K562 (cell line): ENCODE data around the gene INHA. TPM values are rescaled to one million over a fixed set of nuclear protein-coding genes. Genes with fewer than 3 reads are reported as not detected.

Experiments
- ATAC-seq: fragments of 200-7000 bp; cut with Tn5 transposase; 3 replicates; pipeline ENCODE4 v1.9.1; 2020; ENCODE audit warnings: moderate library complexity
- BruUV-seq: library from RNA; stranded (reverse); fragments of 400-500 nt; replicated peaks from 2 replicates; lab custom pipeline; 2021; lab: Mats Ljungman, UMichigan
- CTCF ChIA-PET: fragments of 300-600 bp; formaldehyde crosslinking; extraction: SDS; loops from one replicate; lab custom pipeline; 2021; ENCODE audit warnings: low intra/inter-chr PET ratio; lab: Yijun Ruan, JAX
- POLR2A ChIA-PET: fragments of 300-600, 350-650 bp; sonication (Branson Sonifier 250); formaldehyde crosslinking; extraction: SDS; loops from one replicate; lab custom pipeline; 2021; ENCODE audit warnings: antibody characterized with exemption, inconsistent platforms; lab: Yijun Ruan, JAX
- DNase-seq, 4 experiments: peaks; one replicate each; pipeline versions ENCODE4 v3.0.0 to v3.0.0-alpha.2; 2011 to 2018; ENCODE audit warnings: low spot score in 3 of 4, mixed read lengths in 3 of 4; ENCODE audit errors: extremely low read depth in 1 of 4
- FAIRE-seq: peaks from 2 replicates; lab custom pipeline; 2011; peaks lifted over from hg19 to GRCh38; lab: Jason Lieb, UNC
- H2AFZ ChIP-seq: 2 replicates; pipeline ENCODE4 v1.6.0; 2011; ENCODE audit warnings: low read depth, low read length, control low read depth, inconsistent platforms
- H3K27ac ChIP-seq: fragments of 200-600 bp; 3 replicates; pipeline ENCODE4 v1.8.0; 2011; ENCODE audit warnings: low read depth, mild to moderate bottlenecking, control low read depth, inconsistent platforms, low read length, moderate library complexity, mixed read lengths; ENCODE audit errors: extremely low read depth
- H3K27me3 ChIP-seq, 2 experiments: fragments of 300-600 bp in 1 of 2; 2 replicates in 1 of 2; 3 replicates in 1 of 2; pipeline versions ENCODE4 v1.6.0 to v1.8.0; 2011; ENCODE audit warnings: inconsistent platforms in 2 of 2, low read length in 2 of 2, mild to moderate bottlenecking in 1 of 2, mixed read lengths in 1 of 2, moderate library complexity in 1 of 2; ENCODE audit not compliant: control insufficient read depth in 2 of 2, insufficient read depth in 2 of 2
- H3K36me3 ChIP-seq: fragments of 300-600 bp; 3 replicates; pipeline ENCODE4 v1.8.0; 2011; ENCODE audit warnings: mild to moderate bottlenecking, low read length, inconsistent platforms; ENCODE audit not compliant: control insufficient read depth, insufficient read depth
- H3K4me1 ChIP-seq, 2 experiments: fragments of 200-600 bp in 1 of 2; replicated peaks in 1 of 2; 2 replicates in 1 of 2; 3 replicates in 1 of 2; pipeline versions ENCODE4 v1.5.1 to v1.8.0; 2011; ENCODE audit warnings: inconsistent platforms in 2 of 2, low read length in 2 of 2, mild to moderate bottlenecking in 1 of 2, mixed read lengths in 1 of 2, moderate library complexity in 1 of 2; ENCODE audit not compliant: control insufficient read depth in 2 of 2, insufficient read depth in 2 of 2
- H3K4me2 ChIP-seq: 2 replicates; pipeline ENCODE4 v1.6.1; 2011; ENCODE audit warnings: low read length, control low read depth, inconsistent platforms, mixed read lengths; ENCODE audit not compliant: insufficient read depth
- H3K4me3 ChIP-seq: fragments of 200-600 bp; sonication (generic), shearing (Covaris generic); 2 replicates; pipeline ENCODE4 v1.5.1; 2016; ENCODE audit warnings: control low read depth, inconsistent platforms
- H3K79me2 ChIP-seq: fragments of 200-600 bp; 3 replicates; pipeline ENCODE4 v1.8.0; 2011; ENCODE audit warnings: low read length, inconsistent platforms; ENCODE audit not compliant: control insufficient read depth, insufficient read depth
- H3K9ac ChIP-seq, 2 experiments: 2 replicates each; pipeline versions ENCODE4 v1.6.0 to v1.6.1; 2011; ENCODE audit warnings: low read depth in 2 of 2, low read length in 2 of 2, control low read depth in 1 of 2, inconsistent platforms in 1 of 2, mild to moderate bottlenecking in 1 of 2, mixed read lengths in 1 of 2; ENCODE audit not compliant: insufficient read depth in 1 of 2
- H3K9me1 ChIP-seq: one replicate; pipeline ENCODE4 v1.6.0; 2011; ENCODE audit warnings: inconsistent platforms, mild to moderate bottlenecking, low read length, moderate library complexity; ENCODE audit not compliant: control insufficient read depth, insufficient read depth
- H3K9me3 ChIP-seq: replicated peaks from 2 replicates; pipeline ENCODE4 v1.5.1; 2011; ENCODE audit warnings: low read depth, low read length, inconsistent platforms; ENCODE audit not compliant: control insufficient read depth, insufficient read depth
- H4K20me1 ChIP-seq: replicated peaks from 2 replicates; pipeline ENCODE4 v1.6.1; 2011; ENCODE audit warnings: low read length, inconsistent platforms, mixed read lengths; ENCODE audit not compliant: control insufficient read depth, insufficient read depth
- NONO ChIP-seq, 2 experiments: fragments of 200-400 bp in 1 of 2; fragments of 450-650 bp in 1 of 2; formaldehyde crosslinking in 1 of 2; IDR thresholded peaks; 2 replicates each; pipeline ENCODE4 v1.6.1; 2017; ENCODE audit warnings: low read depth in 2 of 2, mild to moderate bottlenecking in 2 of 2, moderate library complexity in 2 of 2, low read length in 1 of 2
- POLR2A ChIP-seq: fragments of 450-650 bp; conservative IDR thresholded peaks from 2 replicates; pipeline ENCODE4 v1.6.1; 2016
- RREB1 ChIP-seq: fragments of 250-450 bp; sonication (Bioruptor Pico); IDR thresholded peaks from 2 replicates; pipeline ENCODE4 v1.4.0; 2020
- SIN3B ChIP-seq: fragments of 450-650 bp; IDR thresholded peaks from 2 replicates; pipeline ENCODE4 v1.6.1; 2017; ENCODE audit warnings: low read depth, mild to moderate bottlenecking, moderate library complexity
- ZNF57 ChIP-seq: fragments of 450-650 bp; formaldehyde crosslinking; IDR thresholded peaks from 2 replicates; pipeline ENCODE4 v1.4.0; 2020; ENCODE audit warnings: mild to moderate bottlenecking, moderate library complexity
- WGBS: fragments of 100-300 bp; shearing (Covaris generic); methylation state at CpG from one replicate; pipeline ENCODE4 v1.1.6; 2016; ENCODE audit warnings: low coverage, mixed read lengths; ENCODE audit not compliant: insufficient coverage; ENCODE audit errors: missing lambda C conversion rate; 5-methylcytosine and 5-hydroxymethylcytosine counted together
- in situ Hi-C: fragments of 300-500 bp; cut with MboI; formaldehyde crosslinking; loops from 4 replicates; pipeline ENCODE4 v1.15.0; 2018; ENCODE audit warnings: inconsistent platforms, mixed read lengths
- intact Hi-C: fragments of 100-400 bp; cut with micrococcal nuclease; formaldehyde crosslinking; loops from 2 replicates; pipeline ENCODE4 v1.14.2; 2022
- polyA plus RNA-seq, 8 experiments: library from polyadenylated mRNA; depleted of rRNA in 4 of 8; stranded (reverse) in 5 of 8; unstranded in 3 of 8; fragments of >200 nt; fragmentation: Nextera tagmentation in 2 of 8; fragmentation: Illumina TruSeq in 1 of 8; extraction: Ambion mirVana in 2 of 8; extraction: Trizol in 1 of 8; gene quantifications; 2 replicates each; pipeline versions ENCODE4 v1.2.1 to v1.2.3, GENCODE V29; 2011 to 2014; ENCODE audit warnings: inconsistent platforms in 1 of 8, missing spikeins in 1 of 8
- total RNA-seq, 7 experiments: library from RNA; depleted of rRNA in 6 of 7; stranded (reverse); fragments of >200 nt in 6 of 7; fragmentation: Illumina TruSeq in 2 of 7; extraction: Trizol in 2 of 7; gene quantifications; 2 replicates each; pipeline versions ENCODE4 v1.2.1 to v1.2.3, GENCODE V29; 2011 to 2021; ENCODE audit warnings: low replicate concordance in 1 of 7
- TF ChIP-seq, protein P1 (sequence below): fragments of 450-650 bp; IDR thresholded peaks from 2 replicates; pipeline ENCODE4 v1.6.1; 2018; ENCODE audit not compliant: partially characterized antibody
- TF ChIP-seq, protein P2 (sequence below): fragments of 450-650 bp; conservative IDR thresholded peaks from 2 replicates; pipeline ENCODE4 v1.6.1; 2016; ENCODE audit warnings: missing genetic modification characterization, low read depth, mild to moderate bottlenecking, control low read depth, missing compliant biosample characterization

Gene INHA
- total and polyA plus RNA-seq, 9 of the 15 experiments (the other 6 are each of a cell fraction or from before 2014, with no cell fraction given): 0.07 to 1.9 (median 0.40) TPM

GRCh38 chr2:219613461-219614070 is 41.5 kb downstream of the INHA start:
- intact Hi-C loops: no loop called here
- no TSS peak for BruUV-seq
- Histone ChIP-seq H3K4me3 (no peak overlapping the region), H4K20me1 (no peaks in the 10 kb centered on the region; the same call in 1 of the 2 replicates), H3K9ac (no peak overlapping the region), H3K27ac (no peak overlapping the region), H3K9me3 (no peaks in the 10 kb centered on the region), H3K9me1 (no peaks in the 10 kb centered on the region), H3K4me1 (peaks cover 0 to 15% of the 10 kb centered on the region in 2 experiments; a peak in 2 of 5 replicates), H3K79me2 (no peaks in the 10 kb centered on the region), H3K4me2 (no peak overlapping the region), H3K36me3 (no peaks in the 10 kb centered on the region), H3K27me3 (no peaks in the 10 kb centered on the region), H2AFZ (no peak overlapping the region)
- 89% methylated on average over 5 of the region's 11 CpGs for WGBS
- ChIA-PET CTCF (no interaction called here), POLR2A (no interaction called here)
- FAIRE-seq (no peak), DNase-seq (no peak), ATAC-seq (no peak)
- TF ChIP-seq, protein P1, sequence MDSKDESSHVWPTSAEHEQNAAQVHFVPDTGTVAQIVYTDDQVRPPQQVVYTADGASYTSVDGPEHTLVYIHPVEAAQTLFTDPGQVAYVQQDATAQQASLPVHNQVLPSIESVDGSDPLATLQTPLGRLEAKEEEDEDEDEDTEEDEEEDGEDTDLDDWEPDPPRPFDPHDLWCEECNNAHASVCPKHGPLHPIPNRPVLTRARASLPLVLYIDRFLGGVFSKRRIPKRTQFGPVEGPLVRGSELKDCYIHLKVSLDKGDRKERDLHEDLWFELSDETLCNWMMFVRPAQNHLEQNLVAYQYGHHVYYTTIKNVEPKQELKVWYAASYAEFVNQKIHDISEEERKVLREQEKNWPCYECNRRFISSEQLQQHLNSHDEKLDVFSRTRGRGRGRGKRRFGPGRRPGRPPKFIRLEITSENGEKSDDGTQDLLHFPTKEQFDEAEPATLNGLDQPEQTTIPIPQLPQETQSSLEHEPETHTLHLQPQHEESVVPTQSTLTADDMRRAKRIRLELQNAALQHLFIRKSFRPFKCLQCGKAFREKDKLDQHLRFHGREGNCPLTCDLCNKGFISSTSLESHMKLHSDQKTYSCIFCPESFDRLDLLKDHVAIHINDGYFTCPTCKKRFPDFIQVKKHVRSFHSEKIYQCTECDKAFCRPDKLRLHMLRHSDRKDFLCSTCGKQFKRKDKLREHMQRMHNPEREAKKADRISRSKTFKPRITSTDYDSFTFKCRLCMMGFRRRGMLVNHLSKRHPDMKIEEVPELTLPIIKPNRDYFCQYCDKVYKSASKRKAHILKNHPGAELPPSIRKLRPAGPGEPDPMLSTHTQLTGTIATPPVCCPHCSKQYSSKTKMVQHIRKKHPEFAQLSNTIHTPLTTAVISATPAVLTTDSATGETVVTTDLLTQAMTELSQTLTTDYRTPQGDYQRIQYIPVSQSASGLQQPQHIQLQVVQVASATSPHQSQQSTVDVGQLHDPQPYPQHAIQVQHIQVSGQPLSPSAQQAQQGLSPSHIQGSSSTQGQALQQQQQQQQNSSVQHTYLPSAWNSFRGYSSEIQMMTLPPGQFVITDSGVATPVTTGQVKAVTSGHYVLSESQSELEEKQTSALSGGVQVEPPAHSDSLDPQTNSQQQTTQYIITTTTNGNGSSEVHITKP: no peak
- TF ChIP-seq RREB1 (CRISPR knock-in tag) (no peak), SIN3B (no peak), NONO (IDR thresholded peaks at IDR 0.05; ENCODE audit: low read depth in 2 of 2, low read length in 1 of 2) (no peak), POLR2A (no peak), ZNF57 (CRISPR knock-in tag) (no peak)
- TF ChIP-seq, protein P2, sequence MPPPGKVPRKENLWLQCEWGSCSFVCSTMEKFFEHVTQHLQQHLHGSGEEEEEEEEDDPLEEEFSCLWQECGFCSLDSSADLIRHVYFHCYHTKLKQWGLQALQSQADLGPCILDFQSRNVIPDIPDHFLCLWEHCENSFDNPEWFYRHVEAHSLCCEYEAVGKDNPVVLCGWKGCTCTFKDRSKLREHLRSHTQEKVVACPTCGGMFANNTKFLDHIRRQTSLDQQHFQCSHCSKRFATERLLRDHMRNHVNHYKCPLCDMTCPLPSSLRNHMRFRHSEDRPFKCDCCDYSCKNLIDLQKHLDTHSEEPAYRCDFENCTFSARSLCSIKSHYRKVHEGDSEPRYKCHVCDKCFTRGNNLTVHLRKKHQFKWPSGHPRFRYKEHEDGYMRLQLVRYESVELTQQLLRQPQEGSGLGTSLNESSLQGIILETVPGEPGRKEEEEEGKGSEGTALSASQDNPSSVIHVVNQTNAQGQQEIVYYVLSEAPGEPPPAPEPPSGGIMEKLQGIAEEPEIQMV: no peak
- in situ Hi-C loops: no loop called here
